Measurements from ENCODE around the gene SNRNP70.

DNA sequence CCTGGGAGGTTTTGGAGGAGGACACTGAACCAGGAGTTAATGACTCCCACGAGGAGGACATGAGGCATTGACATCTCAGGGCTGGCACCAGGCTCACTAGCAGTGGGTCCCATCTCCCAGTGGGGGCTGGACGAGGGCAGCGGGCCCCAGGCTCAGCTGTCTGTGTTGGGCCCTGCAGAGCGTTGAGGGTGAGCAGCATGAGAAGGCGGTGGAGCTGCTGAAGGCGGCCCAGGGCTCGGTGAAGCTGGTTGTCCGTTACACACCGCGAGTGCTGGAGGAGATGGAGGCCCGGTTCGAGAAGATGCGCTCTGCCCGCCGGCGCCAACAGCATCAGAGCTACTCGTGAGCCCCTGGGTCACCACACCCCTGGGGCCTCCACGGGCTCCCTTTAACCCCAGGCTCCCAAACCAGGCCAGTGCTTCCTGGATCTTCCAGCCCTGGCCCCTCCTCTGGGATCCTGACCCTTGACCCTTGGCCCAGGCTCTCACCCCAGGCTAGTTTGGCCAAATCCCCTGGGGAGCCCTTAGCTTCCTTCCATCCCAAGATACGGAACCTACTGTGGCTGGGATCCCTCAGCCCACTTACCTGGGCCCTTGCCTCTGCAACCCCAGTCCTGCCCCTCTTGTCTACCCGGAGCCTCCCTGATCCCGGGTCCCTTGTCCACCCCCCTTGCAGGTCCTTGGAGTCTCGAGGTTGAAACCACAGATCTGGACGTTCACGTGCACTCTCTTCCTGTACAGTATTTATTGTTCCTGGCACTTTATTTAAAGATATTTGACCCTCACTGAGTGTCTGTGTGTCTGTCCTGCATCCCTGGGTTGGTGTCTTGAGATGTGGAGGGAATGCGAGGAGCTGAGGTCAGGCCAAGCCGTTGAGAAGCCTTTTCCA, 32.7 kb downstream of the SNRNP70 start:
- TF ChIP-seq PAX5 (IDR thresholded peaks at IDR 0.05; ENCODE audit: borderline replicate concordance, low read depth, low read length) (no peak), MYB (IDR thresholded peaks at IDR 0.05; ENCODE audit: borderline replicate concordance, low read depth, low read length) (no peak), RAD21 (IDR thresholded peaks at IDR 0.05; ENCODE audit: insufficient read depth, low read depth, low read length) (no peak), POLR2AphosphoS5 (IDR thresholded peaks at IDR 0.05; ENCODE audit: low read length) (no peak), GABPA (IDR thresholded peaks at IDR 0.05; ENCODE audit: low read depth) (no peak), HCFC1 (IDR thresholded peaks at IDR 0.05; ENCODE audit: low read length) (no peak), CBX5 (IDR thresholded peaks at IDR 0.05; ENCODE audit: low read depth) (no peak), TCF12 (IDR thresholded peaks at IDR 0.05; ENCODE audit: low read depth, low read length) (no peak), ETV6 (conservative IDR thresholded peaks at IDR 0.05 in 1 of 2, IDR thresholded peaks at IDR 0.05 in 1 of 2; ENCODE audit: borderline replicate concordance in 1 of 2, low read depth in 1 of 2) (no peak), PRDM15 (CRISPR knock-in tag; IDR thresholded peaks at IDR 0.05) (no peak), SMC3 (IDR thresholded peaks at IDR 0.05; ENCODE audit: borderline replicate concordance, low read length) (no peak)
- TF ChIP-seq, protein P1, sequence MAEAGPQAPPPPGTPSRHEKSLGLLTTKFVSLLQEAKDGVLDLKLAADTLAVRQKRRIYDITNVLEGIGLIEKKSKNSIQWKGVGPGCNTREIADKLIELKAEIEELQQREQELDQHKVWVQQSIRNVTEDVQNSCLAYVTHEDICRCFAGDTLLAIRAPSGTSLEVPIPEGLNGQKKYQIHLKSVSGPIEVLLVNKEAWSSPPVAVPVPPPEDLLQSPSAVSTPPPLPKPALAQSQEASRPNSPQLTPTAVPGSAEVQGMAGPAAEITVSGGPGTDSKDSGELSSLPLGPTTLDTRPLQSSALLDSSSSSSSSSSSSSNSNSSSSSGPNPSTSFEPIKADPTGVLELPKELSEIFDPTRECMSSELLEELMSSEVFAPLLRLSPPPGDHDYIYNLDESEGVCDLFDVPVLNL (IDR thresholded peaks at IDR 0.05; ENCODE audit: low read depth, low read length) = no peak
- TF ChIP-seq, protein P2, sequence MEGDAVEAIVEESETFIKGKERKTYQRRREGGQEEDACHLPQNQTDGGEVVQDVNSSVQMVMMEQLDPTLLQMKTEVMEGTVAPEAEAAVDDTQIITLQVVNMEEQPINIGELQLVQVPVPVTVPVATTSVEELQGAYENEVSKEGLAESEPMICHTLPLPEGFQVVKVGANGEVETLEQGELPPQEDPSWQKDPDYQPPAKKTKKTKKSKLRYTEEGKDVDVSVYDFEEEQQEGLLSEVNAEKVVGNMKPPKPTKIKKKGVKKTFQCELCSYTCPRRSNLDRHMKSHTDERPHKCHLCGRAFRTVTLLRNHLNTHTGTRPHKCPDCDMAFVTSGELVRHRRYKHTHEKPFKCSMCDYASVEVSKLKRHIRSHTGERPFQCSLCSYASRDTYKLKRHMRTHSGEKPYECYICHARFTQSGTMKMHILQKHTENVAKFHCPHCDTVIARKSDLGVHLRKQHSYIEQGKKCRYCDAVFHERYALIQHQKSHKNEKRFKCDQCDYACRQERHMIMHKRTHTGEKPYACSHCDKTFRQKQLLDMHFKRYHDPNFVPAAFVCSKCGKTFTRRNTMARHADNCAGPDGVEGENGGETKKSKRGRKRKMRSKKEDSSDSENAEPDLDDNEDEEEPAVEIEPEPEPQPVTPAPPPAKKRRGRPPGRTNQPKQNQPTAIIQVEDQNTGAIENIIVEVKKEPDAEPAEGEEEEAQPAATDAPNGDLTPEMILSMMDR (IDR thresholded peaks at IDR 0.05 in 2 of 3, conservative IDR thresholded peaks at IDR 0.05 in 1 of 3; ENCODE audit: control insufficient read depth in 2 of 3, extremely low read depth in 1 of 3, insufficient read depth in 1 of 3, low read depth in 3 of 3, low read length in 3 of 3) = no peak

All from GM12878 (cell line).